Measurements from ENCODE around the gene CAPN9.

The CAPN9 gene

GRCh38 chr1:230735447-230735846 is 11.7 kb upstream of the CAPN9 start:
- TF ChIP-seq CTCF (IDR thresholded peaks at IDR 0.05; ENCODE audit: extremely low read depth, insufficient read depth, missing control alignments), result no peak
- DNase-seq (ENCODE audit: low spot score), result no peak
- in situ Hi-C loops (cut with MboI; ENCODE audit: low pct_unique_long_range_greater_than_20kb, low sequenced_read_pairs, unreplicated experiment), result no loop called here

- no peak for TF ChIP-seq CTCF (IDR thresholded peaks at IDR 0.05; ENCODE audit: extremely low read depth, insufficient read depth, missing control alignments)
- in situ Hi-C loops (cut with MboI; ENCODE audit: low pct_unique_long_range_greater_than_20kb, low sequenced_read_pairs, unreplicated experiment), result no loop called here
- DNase-seq (ENCODE audit: low spot score), result no peak
Observed at GRCh38 chr1:230737622-230738262, 9.4 kb upstream of the CAPN9 start.

- no peak for TF ChIP-seq CTCF (IDR thresholded peaks at IDR 0.05; ENCODE audit: extremely low read depth, insufficient read depth, missing control alignments)
- no peak for DNase-seq (ENCODE audit: low spot score)
- in situ Hi-C loops (cut with MboI; ENCODE audit: low pct_unique_long_range_greater_than_20kb, low sequenced_read_pairs, unreplicated experiment), result no loop called here
Observed at GRCh38 chr1:230739564-230740290, 7.5 kb upstream of the CAPN9 start.

- in situ Hi-C loops (cut with MboI; ENCODE audit: low pct_unique_long_range_greater_than_20kb, low sequenced_read_pairs, unreplicated experiment), result no loop called here
- DNase-seq (ENCODE audit: low spot score), result no peak
- no peak for TF ChIP-seq CTCF (IDR thresholded peaks at IDR 0.05; ENCODE audit: extremely low read depth, insufficient read depth, missing control alignments)
Observed at GRCh38 chr1:230743899-230744298, 3.3 kb upstream of the CAPN9 start.

- DNase-seq (ENCODE audit: low spot score), result no peak
- no peak for TF ChIP-seq CTCF (IDR thresholded peaks at IDR 0.05; ENCODE audit: extremely low read depth, insufficient read depth, missing control alignments)
- in situ Hi-C loops (cut with MboI; ENCODE audit: low pct_unique_long_range_greater_than_20kb, low sequenced_read_pairs, unreplicated experiment), result no loop called here
Observed at GRCh38 chr1:230744382-230744781, 2.8 kb upstream of the CAPN9 start.

- no peak for TF ChIP-seq CTCF (IDR thresholded peaks at IDR 0.05; ENCODE audit: extremely low read depth, insufficient read depth, missing control alignments)
- no peak for DNase-seq (ENCODE audit: low spot score)
- in situ Hi-C loops (cut with MboI; ENCODE audit: low pct_unique_long_range_greater_than_20kb, low sequenced_read_pairs, unreplicated experiment), result no loop called here
Observed at GRCh38 chr1:230745071-230745470, 2.1 kb upstream of the CAPN9 start.

Data from GM13977 (cell line).